K562 treated with DMSO at 1 percent for 48 hours (cell line): ENCODE measurements around the gene TACC3. TPM values are rescaled to one million over a fixed set of nuclear protein-coding genes. Genes with fewer than 3 reads are reported as not detected.

Source experiments
- total RNA-seq: library from RNA; unstranded; fragments of 300-600 nt; gene quantifications from 2 replicates; pipeline ENCODE4 v1.2.3, GENCODE V29; 2022; ENCODE audit warnings: low replicate concordance; ENCODE audit errors: extremely low read depth

The TACC3 gene
- not detected in 2 replicates for total RNA-seq

DNA sequence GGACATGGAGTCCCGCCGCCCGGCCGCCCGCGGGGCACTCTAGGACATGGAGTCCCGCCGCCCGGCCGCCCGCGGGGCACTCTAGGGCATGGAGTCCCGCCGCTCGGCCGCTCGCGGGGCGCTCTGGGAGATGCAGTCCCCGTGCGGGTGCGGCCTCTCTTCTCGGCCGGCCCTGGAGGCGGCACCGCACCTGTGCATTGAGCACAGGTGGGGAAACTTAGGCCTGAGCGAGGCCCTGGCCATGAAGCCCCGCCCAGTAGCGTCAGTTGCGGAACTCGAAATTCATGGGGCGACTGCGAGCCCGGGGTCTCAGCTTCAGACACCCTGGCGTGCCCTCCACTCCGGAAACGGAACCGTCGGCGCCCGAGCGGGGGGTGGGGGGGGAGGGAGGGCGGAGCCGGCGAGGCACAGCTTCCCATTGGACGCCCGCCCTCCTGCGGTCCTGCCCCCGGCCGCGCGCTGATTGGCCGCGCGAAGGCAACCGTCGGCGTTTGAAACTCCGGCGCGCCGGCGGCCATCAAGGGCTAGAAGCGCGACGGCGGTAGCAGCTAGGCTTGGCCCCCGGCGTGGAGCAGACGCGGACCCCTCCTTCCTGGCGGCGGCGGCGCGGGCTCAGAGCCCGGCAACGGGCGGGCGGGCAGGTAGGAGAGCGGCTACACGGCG lies at the start of gene TACC3, which contains the start of gene TMEM129:
Gene TACC3 (plus strand): TSS at position 519 of the 663 bp plus-strand sequence. CDS start 1,901 bp downstream, outside the sequence.
Gene TMEM129 (minus strand): TSS at position 321 of the 663 bp plus-strand sequence. CDS start 486 bp downstream, outside the sequence.

DNA sequence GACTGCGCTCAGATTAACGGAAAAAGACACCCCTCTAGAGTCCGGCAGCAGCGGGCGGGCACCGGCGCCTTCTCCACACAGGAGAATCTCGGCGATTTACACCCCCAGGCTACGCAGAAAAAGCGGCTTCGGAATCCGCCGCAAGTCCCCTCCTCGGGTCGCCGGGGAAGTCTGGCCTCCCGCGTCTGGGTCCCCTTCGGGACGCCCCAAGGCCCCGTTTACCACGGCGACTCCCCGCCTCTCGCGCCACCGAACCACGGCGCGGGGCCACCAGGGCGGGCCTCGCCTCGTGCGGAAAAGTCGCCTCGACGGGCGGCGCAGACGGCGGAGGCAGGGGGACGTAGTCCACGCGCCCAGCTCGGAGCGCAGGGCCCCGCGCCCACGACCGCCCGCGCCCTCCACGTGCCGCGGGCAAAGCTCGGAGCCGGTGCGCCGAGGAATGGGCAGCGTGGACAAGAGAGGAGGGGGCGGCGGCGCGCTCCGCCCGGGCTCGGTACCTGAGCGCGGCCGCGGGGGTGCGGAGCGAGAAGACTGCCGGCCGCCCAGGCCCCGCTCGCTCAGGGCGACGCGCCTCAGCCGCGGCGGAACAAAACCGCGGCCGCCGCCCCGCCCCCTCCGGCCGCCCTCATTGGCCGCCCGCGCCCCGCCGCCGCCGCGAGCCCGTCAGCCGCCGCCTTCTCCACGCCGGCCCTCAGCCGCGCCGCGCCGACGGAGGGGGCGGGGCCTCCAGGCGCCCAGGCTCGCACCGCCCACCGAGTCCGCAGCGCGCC lies 37.4 kb upstream of the TACC3 start, which contains the start of gene FAM53A:
Gene FAM53A (minus strand): TSS at position 578 of the 770 bp plus-strand sequence. CDS start 15,572 bp downstream, outside the sequence.

DNA sequence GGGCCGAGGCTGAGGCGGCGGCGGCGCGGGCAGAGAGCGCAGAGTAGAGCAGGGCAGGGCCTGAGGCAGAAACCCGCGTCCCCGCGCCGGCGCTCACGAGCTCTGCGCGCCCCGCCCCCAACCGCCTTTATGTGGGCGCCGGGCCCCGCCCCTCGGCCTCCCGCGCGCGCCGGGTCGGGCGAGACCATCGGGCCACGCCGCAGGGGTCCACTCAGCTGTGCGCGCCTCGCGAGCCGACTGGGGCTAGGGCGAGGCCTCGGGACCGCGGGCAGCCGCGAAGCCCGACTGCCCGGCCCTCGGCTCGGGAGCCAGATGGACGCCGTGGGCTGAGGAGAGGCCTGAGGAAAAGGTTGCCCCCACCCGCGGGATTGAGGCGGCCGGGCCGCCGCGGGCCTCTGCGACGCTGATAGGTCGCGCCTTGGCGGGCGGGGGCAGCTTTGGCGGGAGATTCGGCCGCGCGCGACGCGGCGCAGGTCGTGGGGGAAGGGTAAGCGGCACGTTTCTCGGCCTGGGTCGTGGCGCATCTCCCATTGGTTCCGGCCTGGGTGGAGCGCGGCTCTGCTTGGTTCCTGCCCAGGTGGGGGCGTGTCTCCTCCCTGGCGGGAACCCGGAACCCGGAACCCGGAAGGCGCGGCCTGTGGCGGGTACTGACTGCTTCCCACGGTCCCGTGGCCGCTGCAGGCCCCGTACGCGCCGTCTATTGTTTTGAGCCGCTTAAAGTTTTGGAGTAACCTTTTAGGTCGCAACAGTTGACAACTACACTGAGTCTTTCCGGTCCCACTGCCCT lies 8.9 kb upstream of the TACC3 start, which contains the start of gene SLBP:
Gene SLBP (minus strand): TSS at position 104 of the 787 bp plus-strand sequence. CDS start 131 bp downstream, outside the sequence.

GRCh38 chr4:1792832-1793495 lies 71.6 kb downstream of the TACC3 start, which contains the start of gene FGFR3:
FGFR3 (plus strand) TSS chr4:1793293; CDS start chr4:1793935, 642 bp downstream.

Other genes starting within 250 kb of the TACC3 start
- not detected in 2 replicates for gene FAM53A, start 37.2 kb upstream of the TACC3 start, total RNA-seq
- gene SLBP, start 9.2 kb upstream of the TACC3 start, total RNA-seq: not detected in 2 replicates
- gene TMEM129, start 198 bp upstream of the TACC3 start, total RNA-seq: 182 TPM in 1 of 2 replicates, not detected in the other
- gene FGFR3, start 71.8 kb downstream of the TACC3 start, total RNA-seq: not detected in 2 replicates
- gene LETM1, start 134.6 kb downstream of the TACC3 start, total RNA-seq: not detected in 2 replicates
- gene NSD2, start 149.9 kb downstream of the TACC3 start, total RNA-seq: not detected in 2 replicates